Ramos (cell line): Measurements from ENCODE around the gene PHKA1.
"Not testable (repeated sequence)": the region's sequence is repeated elsewhere in the genome, so short reads cannot be mapped to it uniquely, and the experiment has no call there.

Source experiments
- in situ Hi-C: fragments of 300-500 bp; cut with MboI; formaldehyde crosslinking; loops from one replicate; pipeline ENCODE4 v1.14.3; 2022; ENCODE audit warnings: low sequenced_read_pairs; ENCODE audit not compliant: unreplicated experiment

The PHKA1 gene

DNA sequence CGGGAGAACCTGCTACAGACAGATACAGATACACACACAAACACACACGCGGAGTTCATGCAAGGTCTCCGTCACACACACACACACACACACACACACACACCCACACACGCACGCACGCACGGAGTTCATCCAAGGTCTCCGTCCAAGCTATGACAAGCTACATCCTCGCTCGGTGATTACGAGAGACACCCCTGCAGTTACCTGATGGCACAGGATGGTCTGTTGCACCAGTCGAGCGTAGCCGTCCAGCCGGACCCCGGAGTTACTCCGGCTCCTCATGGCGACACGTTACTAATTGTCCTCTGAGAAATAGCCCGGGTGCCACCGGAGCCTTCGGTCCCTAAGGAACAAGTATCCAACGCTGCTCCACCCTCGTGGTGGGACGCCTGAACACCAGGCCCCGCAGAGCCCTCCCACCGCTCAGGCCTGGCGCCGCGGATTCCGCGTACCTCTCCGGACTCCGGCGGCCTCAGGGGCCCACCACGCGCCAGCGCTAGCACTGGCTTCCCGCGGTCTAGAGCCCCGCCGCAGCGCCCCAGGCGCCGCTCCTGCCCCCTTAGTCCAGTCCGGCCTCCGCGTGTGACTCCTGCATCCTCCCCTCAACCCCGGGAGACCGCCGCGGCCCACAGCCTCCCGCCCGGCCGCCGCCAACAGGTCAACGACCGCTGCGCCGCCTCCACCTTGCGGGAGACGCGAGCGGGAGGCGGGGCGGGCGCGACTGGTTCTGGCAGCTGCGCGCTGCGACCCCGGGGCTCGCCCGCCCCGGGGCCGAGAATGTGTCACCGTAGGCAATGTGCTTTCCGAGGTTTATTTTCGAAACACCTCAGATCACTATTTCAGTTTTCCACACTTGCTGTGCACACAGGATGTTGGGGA, at the start of gene PHKA1:
PHKA1 (minus strand) TSS at position 708 of the 879 bp plus-strand sequence; CDS start at position 282, 426 bp downstream.
- in situ Hi-C loops: not testable (repeated sequence)

DNA sequence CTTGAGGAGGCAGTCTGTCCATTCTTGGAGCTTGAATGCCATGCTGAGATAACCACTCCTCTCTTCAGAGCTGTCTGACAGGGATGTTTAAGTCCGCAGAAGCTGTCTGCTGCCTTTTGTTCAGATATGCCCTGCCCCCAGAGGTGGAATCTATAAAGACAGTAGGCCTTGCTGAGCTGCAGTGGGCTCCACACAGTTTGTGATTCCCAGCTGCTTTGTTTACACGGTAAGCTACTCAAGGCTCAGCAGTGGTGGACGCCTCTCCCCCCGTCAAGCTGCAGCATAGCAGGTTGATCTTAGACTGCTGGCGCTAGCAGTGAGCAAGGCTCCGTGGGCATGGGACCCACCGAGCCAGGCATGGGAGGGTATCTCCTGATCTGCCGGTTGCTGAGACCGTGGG, 46.3 kb upstream of the PHKA1 start:
- in situ Hi-C loops: not testable (repeated sequence)

DNA sequence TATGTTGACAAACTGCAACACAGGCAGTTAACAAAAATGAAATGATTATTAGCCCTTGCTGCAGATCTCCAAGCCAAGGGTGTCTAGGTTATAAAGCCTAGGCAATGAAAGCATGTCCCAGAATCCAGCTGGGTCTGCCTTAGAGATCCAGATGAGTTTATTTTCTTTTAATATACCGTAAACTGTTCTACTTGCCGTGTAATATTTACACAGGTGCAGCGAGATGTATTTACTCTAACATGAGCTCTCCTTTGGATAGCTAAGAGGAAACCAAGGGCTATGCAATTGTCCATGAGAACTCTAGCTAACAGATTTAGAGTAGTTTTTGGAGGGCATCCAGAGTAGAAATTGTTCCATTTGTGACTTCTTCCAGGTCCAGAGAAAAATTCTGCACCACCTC, 34.4 kb upstream of the PHKA1 start:
- in situ Hi-C loops: not testable (repeated sequence)

DNA sequence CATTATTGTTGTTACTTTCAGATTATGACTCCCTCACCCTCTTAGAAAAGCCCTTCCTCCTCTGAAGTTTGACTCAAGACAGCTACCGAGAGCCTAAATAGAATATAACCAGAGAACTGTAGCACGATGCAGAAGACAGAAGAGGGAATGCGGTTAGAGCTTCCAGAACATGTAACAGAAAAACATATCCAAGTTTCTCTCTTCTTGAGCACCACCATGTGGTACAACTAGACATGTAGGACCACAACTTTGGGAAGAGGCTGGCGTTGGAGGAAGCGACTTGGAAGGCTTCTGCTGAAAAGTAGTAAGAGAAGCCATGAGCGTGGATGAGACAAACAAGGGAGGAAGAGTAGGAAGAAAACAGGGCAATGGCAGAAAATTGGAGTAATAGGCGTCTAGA, 31.4 kb upstream of the PHKA1 start:
- in situ Hi-C loops: not testable (repeated sequence)

DNA sequence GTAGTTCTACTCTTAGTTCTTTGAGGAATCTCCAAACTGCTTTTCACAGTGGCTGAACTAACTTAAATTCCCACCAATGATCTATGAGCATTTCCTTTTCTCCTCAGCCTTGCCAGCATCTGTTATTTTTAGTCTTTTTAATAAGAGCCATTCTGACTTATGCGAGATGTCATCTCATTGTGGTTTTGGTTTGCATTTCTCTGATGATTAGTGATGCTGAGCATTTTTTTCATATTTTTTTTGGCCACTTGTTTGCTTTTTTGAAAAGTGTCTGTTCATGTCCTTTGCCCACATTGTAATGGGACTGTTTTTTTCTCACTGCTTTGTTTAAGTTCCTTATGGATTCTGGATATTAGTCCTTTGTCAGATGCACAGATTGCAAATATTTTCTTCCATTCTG, 21.5 kb upstream of the PHKA1 start:
- in situ Hi-C loops: no loop called here

DNA sequence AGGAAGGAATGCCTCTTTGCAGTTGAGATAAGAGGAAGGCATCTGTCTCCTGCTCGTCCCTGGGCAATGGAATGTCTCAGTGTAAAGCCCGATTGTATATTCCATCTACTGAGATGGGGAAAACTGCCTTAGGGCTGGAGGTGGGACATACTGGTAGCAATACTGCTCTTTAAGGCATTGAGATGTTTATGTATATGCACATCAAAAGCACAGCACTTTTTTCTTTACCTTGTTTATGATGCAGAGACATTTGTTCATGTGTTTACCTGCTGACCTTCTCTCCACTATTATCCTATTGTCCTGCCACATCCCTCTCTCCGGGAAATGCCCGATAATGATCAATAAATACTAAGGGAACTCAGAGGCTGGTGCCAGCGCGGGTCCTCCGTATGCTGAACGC, 19.5 kb upstream of the PHKA1 start:
- in situ Hi-C loops: not testable (repeated sequence)

DNA sequence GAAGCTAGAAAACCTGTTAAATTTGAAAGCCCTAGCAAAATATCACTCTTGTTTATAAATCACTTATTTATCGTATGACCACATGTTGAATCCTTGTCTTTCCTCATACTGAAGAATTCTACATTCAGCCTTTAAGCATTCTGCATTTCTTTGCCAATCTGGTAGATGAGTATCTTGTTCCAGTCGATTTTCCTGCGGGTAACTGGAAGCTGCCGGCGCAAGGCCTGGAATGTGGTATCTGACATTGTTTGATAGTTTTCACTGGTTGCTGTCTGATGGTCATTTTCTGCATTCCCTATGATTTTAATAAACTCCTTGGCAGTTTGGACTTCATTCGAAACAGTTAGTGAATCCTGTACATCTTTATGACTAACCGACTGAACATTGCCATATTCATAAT, 13.7 kb upstream of the PHKA1 start:
- in situ Hi-C loops: no loop called here

DNA sequence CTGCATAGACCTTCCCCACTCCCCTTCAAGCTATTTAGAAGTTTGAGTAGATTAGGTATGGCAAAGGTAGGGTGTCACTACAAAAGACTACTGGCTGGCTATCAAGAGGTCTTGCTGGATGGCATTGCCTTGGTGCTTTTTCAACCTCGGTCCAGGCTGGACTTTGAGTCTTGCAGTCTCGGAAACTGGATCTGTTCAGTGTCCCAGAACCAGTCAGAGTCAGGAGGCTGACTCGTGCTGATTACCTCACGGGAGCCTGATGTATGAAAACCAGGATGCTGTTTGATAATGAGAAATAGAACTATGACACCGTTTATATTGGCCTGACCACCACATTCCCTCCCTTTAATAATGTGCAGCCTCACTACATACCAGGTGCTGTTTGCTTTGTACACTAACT, 2.7 kb upstream of the PHKA1 start:
- in situ Hi-C loops: no loop called here

DNA sequence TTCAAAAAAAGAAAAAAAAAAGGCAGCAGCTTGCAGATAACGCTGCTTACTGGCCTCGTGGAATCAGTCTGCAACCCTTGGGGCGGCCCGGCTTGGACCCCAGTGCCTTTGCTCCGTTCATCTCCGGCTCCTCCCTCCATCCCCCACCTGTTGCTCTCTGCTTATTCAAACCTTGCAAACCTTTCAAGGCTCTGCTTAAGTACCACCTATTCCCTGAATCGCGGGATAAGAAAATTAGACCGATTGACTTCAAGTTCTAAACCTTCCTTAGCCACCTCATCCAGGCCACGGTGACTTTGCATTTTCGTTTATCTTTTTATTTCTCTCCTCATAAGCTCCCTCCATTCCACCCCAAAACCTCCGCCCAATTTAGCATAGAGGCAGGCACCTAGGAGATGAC, 1.4 kb upstream of the PHKA1 start:
- in situ Hi-C loops: no loop called here

DNA sequence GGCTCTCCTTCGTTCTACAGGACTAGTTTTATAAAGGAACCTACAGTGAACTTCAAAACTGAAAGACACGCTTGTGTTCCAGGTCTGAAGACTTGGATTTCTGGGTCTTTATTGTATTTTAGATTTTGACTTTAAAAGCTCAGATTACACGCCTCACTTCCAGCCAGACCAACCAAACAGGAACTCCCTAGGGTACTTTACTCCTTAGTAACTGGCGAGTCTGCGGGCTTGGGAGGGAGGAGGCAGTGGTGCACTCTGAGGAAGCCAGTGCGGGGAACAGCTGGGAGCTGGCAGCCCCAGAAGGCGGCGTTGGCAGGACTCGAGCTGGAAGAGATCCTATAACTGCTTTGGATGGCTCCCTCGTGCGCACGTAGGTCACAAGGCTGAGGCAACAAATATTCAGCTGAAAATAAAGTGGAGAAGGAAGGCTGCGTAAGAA, 391 bp upstream of the PHKA1 start:
- in situ Hi-C loops: no loop called here

DNA sequence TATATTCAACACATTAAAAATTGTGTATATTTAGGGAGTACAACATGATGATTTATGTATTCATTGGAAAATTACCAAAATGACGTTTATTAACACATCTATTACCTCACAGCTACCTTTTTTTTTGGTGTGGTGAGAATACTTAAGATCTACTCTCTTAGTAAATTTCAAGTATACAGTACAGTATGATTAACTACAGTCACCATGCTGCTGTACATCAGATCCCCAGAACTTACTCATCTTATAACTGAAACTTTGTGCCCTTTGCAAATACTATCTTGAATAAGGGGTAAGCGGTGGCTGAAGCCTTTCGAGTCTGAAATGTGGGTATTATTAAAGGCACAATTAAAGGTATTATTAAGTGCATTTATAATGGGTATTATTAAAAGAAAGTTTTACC, 976 bp downstream of the PHKA1 start:
- in situ Hi-C loops: no loop called here

DNA sequence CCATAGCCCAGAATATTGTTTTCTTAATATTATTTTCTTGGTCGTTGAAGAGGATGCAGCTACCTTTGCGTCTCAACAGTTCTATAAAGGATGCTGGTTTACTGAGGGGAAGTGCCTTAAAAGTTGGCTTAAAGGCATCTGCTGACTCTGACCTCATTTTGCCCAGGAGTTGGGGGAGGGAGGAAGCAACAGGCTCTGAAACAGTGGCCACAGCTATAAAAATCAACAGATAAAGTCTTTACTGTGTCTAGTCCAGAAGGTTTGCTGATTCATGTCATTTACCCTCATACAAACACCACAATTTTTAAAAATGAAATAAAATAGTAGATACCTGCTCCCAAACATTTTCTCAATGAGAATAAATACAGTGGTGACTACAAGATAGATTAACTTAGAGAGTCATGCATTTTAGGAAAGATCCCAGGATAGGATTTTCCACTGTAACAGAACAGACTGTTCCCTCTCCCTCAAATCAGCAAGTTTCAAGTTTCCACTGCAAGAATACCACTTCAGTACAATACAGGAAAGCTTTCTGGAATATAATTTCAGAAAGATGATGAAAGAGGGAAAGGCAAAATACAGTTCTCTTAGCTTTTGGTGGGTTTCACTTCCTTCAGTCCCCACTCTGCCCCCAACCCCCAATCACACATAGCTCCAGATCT, 1.9 kb downstream of the PHKA1 start:
- in situ Hi-C loops: no loop called here

DNA sequence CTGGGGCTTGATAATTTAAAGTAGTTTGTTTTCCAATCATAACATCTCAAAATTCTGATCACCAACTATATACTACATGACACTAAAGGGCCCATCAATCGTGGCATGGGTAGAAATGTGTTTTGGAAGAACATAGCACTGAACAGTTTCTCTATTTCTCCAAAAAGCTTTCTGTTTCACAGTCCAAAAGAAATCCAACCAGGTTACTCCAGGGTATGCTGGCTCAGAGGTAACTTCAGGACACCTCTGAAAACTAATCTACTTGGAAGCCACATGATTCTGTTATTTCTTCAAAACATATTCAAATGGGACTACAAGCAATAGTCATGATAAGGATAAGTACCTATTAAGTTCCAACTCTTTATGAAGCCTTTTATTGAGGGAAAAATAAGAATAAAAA, 8.3 kb downstream of the PHKA1 start:
- in situ Hi-C loops: no loop called here

DNA sequence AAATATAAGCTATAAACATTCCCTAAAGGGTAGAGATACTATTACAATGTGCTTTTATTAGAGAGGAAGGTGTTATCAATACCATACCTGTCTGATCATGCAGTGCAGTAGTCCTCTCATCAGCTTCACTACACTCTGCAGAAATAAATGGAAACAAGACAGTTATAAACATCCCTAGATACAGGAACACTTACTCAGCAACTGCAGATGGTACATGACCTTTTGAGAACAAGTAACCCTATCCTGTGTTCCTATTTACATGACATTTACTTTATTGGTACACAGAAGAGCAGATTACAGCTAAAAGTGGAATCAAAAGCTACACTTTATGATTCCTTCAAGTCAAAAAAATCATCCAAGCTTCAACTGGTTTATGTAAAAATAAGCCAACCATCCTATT, 9.0 kb downstream of the PHKA1 start:
- in situ Hi-C loops: no loop called here

DNA sequence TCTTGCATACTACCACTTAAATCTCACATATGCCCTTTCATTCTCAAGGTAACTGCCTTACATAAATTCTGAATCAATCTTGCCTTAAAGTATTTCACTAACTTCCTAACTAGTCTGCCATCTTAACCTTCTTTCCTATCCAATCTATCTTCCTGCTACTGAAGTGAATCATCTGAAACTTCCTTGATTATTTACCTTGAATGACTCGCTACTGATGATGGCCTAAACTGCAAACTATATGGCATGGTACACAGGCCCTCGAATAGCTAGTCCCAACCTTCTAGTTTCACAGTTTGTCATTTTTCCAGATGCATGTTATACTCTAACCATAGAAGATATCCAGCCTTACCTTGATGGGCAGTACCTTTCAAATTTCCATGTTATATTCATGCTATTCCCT, 19.9 kb downstream of the PHKA1 start:
- in situ Hi-C loops: no loop called here

DNA sequence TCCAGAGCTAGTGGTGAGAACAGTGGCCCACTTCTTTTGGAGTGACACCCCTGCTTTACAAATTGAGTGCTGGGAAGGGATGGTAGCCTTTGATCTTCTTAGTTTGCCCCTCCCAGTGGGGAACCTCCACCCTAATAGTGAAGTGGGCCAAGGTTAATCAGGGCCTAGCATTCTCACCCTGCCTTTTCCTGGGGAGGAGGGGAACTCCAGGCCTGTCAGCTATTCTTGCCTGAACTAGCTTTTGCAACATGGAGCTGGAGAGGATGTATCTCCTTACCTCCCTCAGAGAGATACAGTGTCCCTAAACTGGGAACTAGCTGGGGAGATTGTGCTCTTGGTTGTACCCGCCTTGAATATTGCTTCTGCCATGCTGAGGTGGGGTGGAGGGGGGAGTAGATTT, 20.6 kb downstream of the PHKA1 start:
- in situ Hi-C loops: no loop called here

DNA sequence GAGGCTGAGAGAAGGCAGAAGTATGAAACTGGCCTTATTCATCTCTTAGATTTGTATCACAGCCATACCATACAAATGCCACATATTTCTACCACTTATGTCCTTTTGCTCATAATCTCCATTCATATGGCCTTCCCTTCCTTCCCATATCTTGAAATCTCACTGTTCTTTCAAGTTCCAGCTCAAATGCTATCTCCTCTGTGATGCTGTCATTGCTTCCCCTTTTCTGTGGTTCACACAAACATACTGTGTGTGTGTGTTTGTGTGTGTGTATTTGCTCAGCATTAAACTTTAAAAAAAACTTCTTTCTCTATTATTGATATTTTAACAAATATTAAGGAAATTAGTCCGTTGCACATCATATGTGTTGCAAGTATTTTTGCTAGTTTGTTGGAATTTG, 26.7 kb downstream of the PHKA1 start:
- in situ Hi-C loops: no loop called here

DNA sequence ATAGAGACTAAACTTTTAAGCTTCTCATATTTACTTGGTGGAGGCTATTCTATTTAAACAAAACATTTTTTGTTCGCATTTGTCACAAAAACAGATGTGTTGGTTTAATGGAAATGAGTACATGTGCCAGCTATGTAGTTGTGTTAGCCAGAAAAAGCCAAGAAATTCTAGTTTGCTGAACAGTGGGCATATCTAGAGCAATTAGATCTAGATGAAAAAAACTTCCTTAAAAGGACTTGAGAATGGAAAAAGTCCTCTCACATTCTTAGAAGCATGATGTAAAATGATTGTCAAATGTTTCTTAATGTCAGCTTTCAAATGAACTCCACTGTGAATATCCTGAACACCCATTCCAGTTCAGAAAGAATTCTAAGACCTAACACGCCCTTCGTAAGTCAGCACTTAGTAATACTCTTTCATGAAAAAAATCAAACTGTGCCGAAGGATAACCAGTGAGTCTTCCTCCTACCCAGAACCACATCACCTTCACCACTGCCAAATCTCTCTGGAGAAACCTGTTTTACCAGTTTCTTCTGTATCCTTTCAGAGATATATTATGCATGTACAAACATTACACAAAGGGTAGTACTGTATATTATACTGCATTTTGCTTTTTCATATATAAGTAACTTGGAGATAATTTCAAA, 28.2 kb downstream of the PHKA1 start:
- in situ Hi-C loops: no loop called here

DNA sequence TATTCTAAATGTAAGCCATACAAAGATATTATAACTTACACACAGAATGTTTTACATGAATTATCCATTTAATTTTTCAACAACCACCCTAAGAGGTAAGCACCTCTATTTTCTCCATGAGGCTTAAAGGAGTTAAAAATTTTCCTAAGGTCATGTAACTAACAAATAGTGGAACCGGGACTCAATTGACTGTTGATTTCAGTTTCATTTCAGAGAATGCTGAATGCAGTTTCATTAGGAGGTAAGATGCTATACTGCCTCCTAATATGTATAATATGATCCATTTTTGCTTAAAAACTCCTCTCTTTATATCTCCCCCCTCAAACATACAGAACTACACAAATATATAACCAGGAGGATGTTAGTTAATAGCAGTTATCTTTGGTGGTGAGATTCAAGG, 29.1 kb downstream of the PHKA1 start:
- in situ Hi-C loops: no loop called here

DNA sequence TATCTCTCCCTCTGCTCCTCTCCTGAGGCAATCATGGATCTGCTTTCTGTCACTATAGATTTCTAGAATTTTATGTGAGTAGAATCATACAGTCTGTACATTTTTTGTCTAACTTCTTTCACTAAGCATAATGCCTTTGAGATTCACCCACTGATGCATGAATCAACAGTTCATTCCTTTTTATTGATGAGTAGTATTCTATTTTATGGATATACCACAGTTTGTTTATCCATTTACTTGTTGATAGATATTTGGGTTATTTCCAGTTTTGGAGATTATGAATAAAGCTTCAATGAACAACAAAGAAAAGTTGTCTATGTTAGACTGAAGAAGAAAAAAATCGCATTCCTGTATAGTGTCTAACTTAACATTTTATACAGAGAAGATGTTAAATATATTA, 30.5 kb downstream of the PHKA1 start:
- in situ Hi-C loops: no loop called here

DNA sequence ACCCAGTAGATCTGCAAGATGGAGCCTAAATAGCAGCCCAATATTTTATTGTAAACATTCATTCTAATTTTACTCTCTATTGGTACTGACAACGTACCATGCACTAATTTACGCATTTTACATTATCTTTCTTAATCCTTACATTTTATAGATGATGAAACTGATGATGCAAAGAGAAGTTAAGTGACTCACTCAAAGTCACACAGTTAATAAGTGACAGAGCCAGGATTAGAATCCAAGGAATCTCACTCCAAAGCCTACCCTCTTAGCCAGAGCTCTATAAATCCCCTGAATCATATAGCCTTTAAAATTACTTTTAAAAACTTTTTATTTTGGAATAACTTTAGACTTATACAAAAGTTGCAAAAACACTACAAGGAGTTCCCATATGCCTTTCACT, 37.6 kb downstream of the PHKA1 start:
- in situ Hi-C loops: no loop called here
